Muscle layer of colon (tissue), 2 donors: ENCODE data around the gene ZNF550.

Experiments used
- H3K27ac ChIP-seq: one replicate; pipeline ENCODE4 v1.7.0; 2013; ENCODE audit warnings: low read depth, mild to moderate bottlenecking, low read length, moderate library complexity
- H3K27me3 ChIP-seq, 2 donors: one replicate each; pipeline ENCODE4 v1.7.0; 2013; ENCODE audit warnings: low read length in 2 of 2, mild to moderate bottlenecking in 2 of 2; ENCODE audit not compliant: insufficient read depth in 2 of 2, control insufficient read depth in 1 of 2
- H3K36me3 ChIP-seq: one replicate; pipeline ENCODE4 v1.7.0; 2013; ENCODE audit warnings: mild to moderate bottlenecking, low read length; ENCODE audit not compliant: insufficient read depth
- H3K4me1 ChIP-seq: one replicate; pipeline ENCODE4 v1.7.0; 2013; ENCODE audit warnings: mild to moderate bottlenecking, low read length; ENCODE audit not compliant: insufficient read depth
- H3K4me3 ChIP-seq, 2 donors: one replicate each; pipeline ENCODE4 v1.7.0; 2013; ENCODE audit warnings: low read length in 2 of 2, low read depth in 1 of 2, mild to moderate bottlenecking in 1 of 2, moderate library complexity in 1 of 2
- H3K9ac ChIP-seq: one replicate; pipeline ENCODE4 v1.7.0; 2013; ENCODE audit warnings: low read length
- H3K9me3 ChIP-seq: one replicate; pipeline ENCODE4 v1.7.0; 2013; ENCODE audit warnings: mild to moderate bottlenecking, low read length
- donor health status: abdominal sarcoma.
- donor health status: Adenocarcinoma of cecum.

Gene ZNF550

DNA sequence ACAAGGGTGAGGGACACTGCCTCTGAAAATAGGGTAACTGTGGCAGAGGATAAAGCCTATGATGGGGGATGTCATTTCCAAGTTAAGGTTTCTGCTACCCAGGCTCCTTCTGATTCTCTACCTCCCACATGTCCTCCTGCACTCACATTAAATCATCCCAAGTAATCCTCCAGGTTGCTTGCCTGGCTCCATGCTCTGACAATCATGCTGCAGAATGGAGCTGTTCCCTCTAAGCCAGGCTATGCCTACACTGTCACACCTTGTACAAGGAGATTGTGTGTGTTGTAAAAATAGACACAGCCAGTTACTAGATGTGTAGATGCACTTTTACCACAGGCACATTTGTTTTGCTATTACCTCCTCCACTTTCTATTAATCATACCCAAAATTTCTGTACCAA is 11.0 kb upstream of the ZNF550 start:
- Histone ChIP-seq H3K27ac (no peak overlapping the region), H3K9me3 (peaks cover 74% of the 10 kb centered on the region), H3K36me3 (peaks cover 38% of the 10 kb centered on the region), H3K4me3 (no peak overlapping the region), H3K27me3 (no peaks in the 10 kb centered on the region), H3K4me1 (no peaks in the 10 kb centered on the region), H3K9ac (no peak overlapping the region)

DNA sequence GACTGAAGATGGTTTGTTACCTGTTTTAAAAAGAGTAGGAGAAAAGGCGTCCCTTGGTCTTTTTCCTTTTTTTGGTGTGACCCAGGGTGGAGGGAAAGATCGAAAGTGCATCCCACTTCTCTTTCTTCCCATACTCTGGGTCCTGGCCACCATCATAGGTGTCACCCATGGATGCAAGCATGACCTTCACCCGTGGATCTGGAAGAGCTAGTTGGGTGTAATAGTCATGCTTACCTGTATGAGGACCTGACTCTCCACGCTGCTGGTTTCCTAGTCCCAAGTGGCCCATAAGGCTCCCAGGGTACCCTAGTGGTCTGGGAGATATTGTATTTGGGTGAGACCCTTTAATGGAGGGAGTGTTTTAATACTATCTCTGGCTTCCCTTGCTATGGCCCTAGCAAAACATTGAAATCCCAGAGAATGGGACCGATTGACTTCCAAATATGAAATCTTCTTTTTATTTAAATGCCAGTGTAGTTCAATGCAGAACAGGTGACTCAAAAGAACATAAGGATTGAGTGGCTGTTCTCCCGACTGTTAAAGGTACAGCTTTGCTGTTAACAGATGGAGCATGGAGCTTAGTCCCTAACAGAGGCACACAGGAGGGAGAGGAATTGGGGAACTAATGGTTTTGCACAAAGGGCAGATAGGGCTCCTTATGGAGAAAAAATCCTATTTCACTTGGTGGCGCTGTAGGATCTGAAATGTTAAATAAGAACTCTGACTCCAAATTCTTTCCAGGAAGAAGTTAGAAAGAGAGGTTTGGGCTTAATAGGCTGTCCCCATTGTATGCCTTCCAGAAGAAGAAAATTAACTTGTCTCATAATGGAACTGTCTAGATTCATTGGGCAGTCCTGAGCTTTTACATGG is 7.0 kb upstream of the ZNF550 start:
- Histone ChIP-seq H3K27me3 (no peaks in the 10 kb centered on the region), H3K9me3 (peaks cover 45% of the 10 kb centered on the region)

GRCh38 chr19:57563547-57563946 is 3.9 kb upstream of the ZNF550 start:
- no peak overlapping the region for H3K9ac ChIP-seq
- no peaks in the 10 kb centered on the region for H3K36me3 ChIP-seq
- no peak overlapping the region for H3K4me3 ChIP-seq
- H3K4me1 ChIP-seq = peaks cover 5% of the 10 kb centered on the region
- no peaks in the 10 kb centered on the region for H3K27me3 ChIP-seq
- H3K9me3 ChIP-seq = peaks cover 28% of the 10 kb centered on the region
- no peak overlapping the region for H3K27ac ChIP-seq

More for the DNA sequence above, 7.0 kb upstream of the ZNF550 start:
- Histone ChIP-seq H3K4me3 (peak overlapping the region in 1 of 2 donors; percentile 19), H3K9ac (no peak overlapping the region), H3K27ac (no peak overlapping the region), H3K36me3 (no peaks in the 10 kb centered on the region), H3K4me1 (no peaks in the 10 kb centered on the region)

- Histone ChIP-seq H3K9me3 (peaks cover 12% of the 10 kb centered on the region), H3K4me1 (peaks cover 14% of the 10 kb centered on the region), H3K4me3 (peak overlapping the region; percentile 50 to 88), H3K27ac (no peak overlapping the region), H3K36me3 (peaks cover 10% of the 10 kb centered on the region), H3K27me3 (no peaks in the 10 kb centered on the region), H3K9ac (peak overlapping the region; percentile 50)
Measured at GRCh38 chr19:57560049-57560491, 407 bp upstream of the ZNF550 start.

GRCh38 chr19:57559008-57559403 is 657 bp downstream of the ZNF550 start:
- peaks cover 19% of the 10 kb centered on the region for H3K9me3 ChIP-seq
- peak overlapping the region; percentile 50 for H3K9ac ChIP-seq

DNA sequence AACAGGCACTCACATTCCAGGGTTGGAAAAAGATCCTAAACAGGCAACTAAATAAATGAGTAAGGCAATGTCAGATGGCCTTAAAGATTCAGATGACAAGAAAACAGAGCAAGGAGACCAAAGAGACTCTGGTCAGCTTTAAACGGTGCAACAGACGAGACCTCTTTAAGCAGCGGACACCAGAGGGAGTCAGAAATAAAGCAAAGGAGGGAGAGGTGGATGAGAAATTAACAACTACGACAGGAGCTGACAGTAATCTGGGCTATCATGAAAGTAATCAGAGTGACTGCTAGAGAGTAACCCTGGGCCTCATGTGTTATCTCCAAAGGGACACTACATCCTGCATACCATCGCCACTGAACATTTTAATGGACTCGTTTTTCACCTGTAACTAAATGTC is 1.1 kb downstream of the ZNF550 start:
- Histone ChIP-seq H3K9ac (peak overlapping the region; percentile 50), H3K27ac (no peak overlapping the region), H3K9me3 (peaks cover 22% of the 10 kb centered on the region)

More at GRCh38 chr19:57559008-57559403, 657 bp downstream of the ZNF550 start:
- Histone ChIP-seq H3K36me3 (peaks cover 21% of the 10 kb centered on the region), H3K27me3 (no peaks in the 10 kb centered on the region), H3K4me3 (peak overlapping the region; percentile 50 to 88), H3K27ac (peak overlapping the region; percentile 4), H3K4me1 (peaks cover 14% of the 10 kb centered on the region)

GRCh38 chr19:57557659-57558058 is 2.0 kb downstream of the ZNF550 start:
- H3K9ac ChIP-seq = no peak overlapping the region
- peaks cover 34% of the 10 kb centered on the region for H3K36me3 ChIP-seq
- H3K9me3 ChIP-seq = peaks cover 30% of the 10 kb centered on the region

More for the DNA sequence above, 1.1 kb downstream of the ZNF550 start:
- Histone ChIP-seq H3K4me3 (peak overlapping the region; percentile 50 to 88), H3K36me3 (peaks cover 25% of the 10 kb centered on the region), H3K27me3 (no peaks in the 10 kb centered on the region), H3K4me1 (peaks cover 14% of the 10 kb centered on the region)

DNA sequence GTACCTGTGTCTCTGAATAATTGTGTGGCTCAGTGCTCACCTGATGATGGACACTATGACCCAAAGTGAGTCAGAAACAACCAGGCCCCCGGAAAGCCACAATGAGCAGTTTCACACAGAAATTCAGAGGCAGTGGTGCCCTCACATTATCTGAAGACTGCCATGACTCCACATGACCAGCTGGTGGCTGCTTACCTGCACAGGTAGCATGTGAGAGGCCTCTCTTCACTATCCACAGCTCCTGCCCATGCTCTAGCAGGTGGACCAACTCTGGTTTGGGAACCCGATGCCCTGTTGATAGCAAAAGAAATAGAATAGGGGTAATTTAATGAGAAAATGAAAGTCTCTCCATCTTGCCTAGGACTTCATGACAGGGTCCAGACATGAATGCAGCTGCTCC is 7.2 kb downstream of the ZNF550 start:
- Histone ChIP-seq H3K4me1 (no peaks in the 10 kb centered on the region), H3K27me3 (no peaks in the 10 kb centered on the region), H3K27ac (no peak overlapping the region), H3K36me3 (peaks cover 80% of the 10 kb centered on the region), H3K9me3 (peaks cover 70% of the 10 kb centered on the region), H3K4me3 (peak overlapping the region in 1 of 2 donors; percentile 22), H3K9ac (no peak overlapping the region)

More at GRCh38 chr19:57557659-57558058, 2.0 kb downstream of the ZNF550 start:
- Histone ChIP-seq H3K27ac (no peak overlapping the region), H3K4me3 (peak overlapping the region in 1 of 2 donors; percentile 88), H3K27me3 (no peaks in the 10 kb centered on the region), H3K4me1 (peaks cover 14% of the 10 kb centered on the region)

DNA sequence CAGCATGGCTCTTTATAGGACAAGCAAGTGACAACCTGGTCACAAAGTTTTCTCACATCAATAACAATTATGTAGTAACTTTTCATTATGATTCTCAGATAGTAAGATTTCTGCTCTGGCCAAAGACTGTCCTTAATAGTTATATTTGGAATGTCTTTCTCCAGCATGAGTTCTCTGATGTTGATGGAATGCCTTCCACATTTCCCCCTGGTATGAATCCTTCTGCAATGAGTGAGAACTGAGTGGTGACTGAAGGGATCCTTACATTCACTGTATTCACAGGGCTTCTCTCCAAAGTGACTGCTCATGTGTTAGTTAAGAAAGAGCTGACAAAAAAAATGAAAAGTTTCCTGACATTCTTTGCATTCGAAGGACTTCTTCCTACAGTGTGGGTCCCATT is 13.2 kb downstream of the ZNF550 start:
- Histone ChIP-seq H3K36me3 (peaks cover 83% of the 10 kb centered on the region), H3K9ac (no peak overlapping the region), H3K4me3 (peak overlapping the region in 1 of 2 donors; percentile 35), H3K9me3 (peaks cover 63% of the 10 kb centered on the region), H3K27ac (no peak overlapping the region), H3K27me3 (no peaks in the 10 kb centered on the region), H3K4me1 (no peaks in the 10 kb centered on the region)

DNA sequence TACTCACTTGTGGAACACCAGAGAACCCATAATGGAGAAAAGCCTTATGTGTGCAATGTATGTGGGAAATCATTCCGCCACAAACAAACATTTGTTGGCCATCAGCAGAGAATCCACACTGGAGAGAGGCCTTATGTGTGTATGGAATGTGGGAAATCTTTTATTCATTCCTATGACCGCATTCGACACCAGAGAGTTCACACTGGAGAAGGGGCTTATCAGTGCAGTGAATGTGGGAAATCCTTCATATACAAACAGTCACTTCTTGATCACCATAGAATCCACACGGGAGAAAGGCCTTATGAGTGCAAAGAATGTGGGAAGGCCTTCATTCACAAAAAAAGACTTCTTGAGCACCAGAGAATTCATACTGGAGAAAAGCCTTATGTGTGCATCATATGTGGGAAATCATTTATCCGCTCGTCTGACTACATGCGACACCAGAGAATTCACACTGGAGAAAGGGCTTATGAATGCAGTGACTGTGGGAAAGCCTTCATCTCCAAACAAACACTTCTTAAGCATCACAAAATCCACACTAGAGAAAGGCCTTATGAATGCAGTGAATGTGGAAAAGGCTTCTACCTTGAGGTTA is 21.6 kb downstream of the ZNF550 start:
- H3K4me3 ChIP-seq = peak overlapping the region in 1 of 2 donors; percentile 19
- no peak overlapping the region for H3K9ac ChIP-seq
- H3K27ac ChIP-seq = no peak overlapping the region
- H3K27me3 ChIP-seq = no peaks in the 10 kb centered on the region
- H3K36me3 ChIP-seq = peaks cover 68% of the 10 kb centered on the region
- H3K9me3 ChIP-seq = peaks cover 72% of the 10 kb centered on the region
- H3K4me1 ChIP-seq = no peaks in the 10 kb centered on the region

DNA sequence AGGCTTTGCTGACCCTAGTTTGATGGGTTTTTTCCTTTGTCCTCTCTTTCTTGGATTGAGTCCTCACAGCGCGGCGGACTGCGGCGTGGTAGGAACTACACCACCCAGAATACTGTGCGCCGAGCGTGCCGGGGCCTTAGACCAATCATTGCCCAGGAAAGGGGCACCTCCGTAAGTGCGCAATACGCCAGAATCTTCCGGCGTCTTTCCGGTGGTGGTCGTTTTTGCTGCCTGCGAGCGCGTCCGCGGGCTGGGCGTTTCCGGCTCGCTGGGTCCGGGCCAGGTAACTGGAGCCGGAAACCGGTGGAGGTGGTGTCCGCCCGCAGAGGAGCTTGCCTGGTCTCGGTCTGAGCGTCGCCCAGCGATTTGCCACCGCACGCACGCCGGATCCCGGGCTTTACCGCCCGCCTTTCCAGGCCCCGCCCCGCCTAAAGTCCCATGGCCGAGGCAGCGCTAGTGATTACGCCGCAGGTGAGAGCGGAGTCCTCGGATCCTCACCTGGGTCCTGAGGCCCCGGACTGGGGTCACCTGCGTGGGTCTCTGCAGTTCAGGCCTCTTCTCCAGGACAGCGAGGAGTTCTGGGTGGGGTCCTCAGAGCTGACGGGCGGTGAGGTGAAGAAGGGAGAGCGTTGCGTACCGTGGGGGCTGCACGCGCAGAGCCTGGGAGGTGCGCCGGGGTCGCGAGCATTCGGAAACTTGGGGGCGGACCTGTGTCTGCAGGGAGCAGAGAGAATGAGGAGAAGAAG is 32.4 kb downstream of the ZNF550 start, which contains the start of gene ZNF549:
TSS of gene ZNF549 (plus strand) at position 221 of the 746 bp plus-strand sequence. CDS start at position 439, 218 bp downstream.
- Histone ChIP-seq H3K36me3 (peaks cover 13% of the 10 kb centered on the region), H3K9me3 (peaks cover 14% of the 10 kb centered on the region), H3K9ac (peak within 1 kb of the TSS; percentile 60), H3K27ac (peak within 1 kb of the TSS; percentile 70), H3K4me1 (peaks cover 11% of the 10 kb centered on the region), H3K27me3 (no peaks in the 10 kb centered on the region), H3K4me3 (peak within 1 kb of the TSS; percentile 71 to 97)
